Effector memory CD4-positive, alpha-beta T cell (primary cell): ENCODE measurements around the gene OLIG1.

ENCODE experiments used
- DNase-seq, 3 donors: peaks; one replicate each; pipeline ENCODE4 v3.0.0-alpha.2; 2020
- H3K27ac ChIP-seq: 2 replicates; pipeline ENCODE4 v1.7.0; 2013; ENCODE audit warnings: mild to moderate bottlenecking, low read length, moderate library complexity; ENCODE audit not compliant: insufficient read depth, poor library complexity, severe bottlenecking
- H3K27me3 ChIP-seq: replicated peaks from 2 replicates; pipeline ENCODE4 v1.7.0; 2013; ENCODE audit warnings: mild to moderate bottlenecking, low read length; ENCODE audit not compliant: insufficient read depth, control insufficient read depth, poor library complexity, severe bottlenecking
- H3K36me3 ChIP-seq: 2 replicates; pipeline ENCODE4 v1.7.0; 2013; ENCODE audit warnings: mild to moderate bottlenecking, low read length, moderate library complexity; ENCODE audit not compliant: control insufficient read depth, insufficient read depth
- H3K4me1 ChIP-seq: 2 replicates; pipeline ENCODE4 v1.7.0; 2013; ENCODE audit warnings: low read length, mild to moderate bottlenecking; ENCODE audit not compliant: control insufficient read depth, insufficient read depth, poor library complexity, severe bottlenecking
- H3K4me3 ChIP-seq: 2 replicates; pipeline ENCODE4 v1.7.0; 2013; ENCODE audit warnings: low read length, low read depth, mild to moderate bottlenecking; ENCODE audit not compliant: insufficient read depth, poor library complexity, severe bottlenecking
- H3K9me3 ChIP-seq: 2 replicates; pipeline ENCODE4 v1.7.0; 2013; ENCODE audit warnings: mild to moderate bottlenecking, low read length, moderate library complexity; ENCODE audit not compliant: control insufficient read depth

The OLIG1 gene

GRCh38 chr21:33088384-33088783 is 18.4 kb downstream of the OLIG1 start:
- Histone ChIP-seq H3K27ac (no peak overlapping the region), H3K27me3 (no peaks in the 10 kb centered on the region), H3K4me1 (no peaks in the 10 kb centered on the region), H3K36me3 (no peaks in the 10 kb centered on the region), H3K9me3 (no peaks in the 10 kb centered on the region), H3K4me3 (no peak overlapping the region)
- no peak for DNase-seq

DNA sequence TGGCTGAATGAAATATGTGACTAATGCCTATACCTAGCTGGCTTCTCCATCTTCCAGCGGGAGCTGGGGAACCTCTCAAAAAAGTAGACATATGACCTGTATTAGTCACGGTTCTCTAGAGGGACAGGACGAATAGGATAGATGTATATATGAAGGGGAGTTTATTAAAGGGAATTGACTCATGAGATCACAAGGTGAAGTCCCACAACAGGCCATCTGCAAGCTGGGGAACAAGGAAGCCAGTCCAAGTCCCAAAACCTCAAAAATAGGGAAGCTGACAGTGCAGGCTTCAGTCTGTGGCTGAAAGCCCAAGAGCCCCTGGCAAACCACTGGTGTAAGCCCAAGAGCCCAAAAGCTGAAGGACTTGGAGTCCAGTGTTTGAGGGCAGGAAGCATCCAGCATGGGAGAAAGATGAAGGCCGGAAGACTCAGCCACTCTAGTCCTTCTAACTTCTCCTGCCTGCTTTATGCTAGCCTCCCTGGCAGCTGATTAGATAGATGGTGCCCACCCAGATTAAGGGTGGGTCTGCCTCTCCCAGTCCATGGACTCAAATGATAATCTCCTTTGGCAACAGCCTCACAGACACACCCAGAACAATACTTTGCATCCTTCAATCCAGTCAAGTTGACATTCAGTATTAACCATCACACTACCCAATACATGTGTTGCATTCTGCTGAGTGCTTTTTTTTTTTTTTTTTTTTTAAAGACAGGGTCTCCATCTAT is 19.6 kb downstream of the OLIG1 start:
- no peaks in the 10 kb centered on the region for H3K9me3 ChIP-seq
- no peaks in the 10 kb centered on the region for H3K36me3 ChIP-seq
- no peaks in the 10 kb centered on the region for H3K27me3 ChIP-seq
- no peaks in the 10 kb centered on the region for H3K4me1 ChIP-seq
- no peak overlapping the region for H3K4me3 ChIP-seq
- no peak for DNase-seq
- H3K27ac ChIP-seq = no peak overlapping the region

GRCh38 chr21:33096426-33096825 is 26.5 kb downstream of the OLIG1 start:
- Histone ChIP-seq H3K9me3 (no peaks in the 10 kb centered on the region), H3K36me3 (no peaks in the 10 kb centered on the region), H3K27ac (no peak overlapping the region), H3K27me3 (no peaks in the 10 kb centered on the region), H3K4me3 (no peak overlapping the region), H3K4me1 (no peaks in the 10 kb centered on the region)
- no peak for DNase-seq

- Histone ChIP-seq H3K4me1 (no peaks in the 10 kb centered on the region), H3K27me3 (no peaks in the 10 kb centered on the region), H3K4me3 (no peak overlapping the region), H3K36me3 (no peaks in the 10 kb centered on the region), H3K9me3 (no peaks in the 10 kb centered on the region), H3K27ac (no peak overlapping the region)
- no peak for DNase-seq
Measured at GRCh38 chr21:33099131-33099530, 29.2 kb downstream of the OLIG1 start.

DNA sequence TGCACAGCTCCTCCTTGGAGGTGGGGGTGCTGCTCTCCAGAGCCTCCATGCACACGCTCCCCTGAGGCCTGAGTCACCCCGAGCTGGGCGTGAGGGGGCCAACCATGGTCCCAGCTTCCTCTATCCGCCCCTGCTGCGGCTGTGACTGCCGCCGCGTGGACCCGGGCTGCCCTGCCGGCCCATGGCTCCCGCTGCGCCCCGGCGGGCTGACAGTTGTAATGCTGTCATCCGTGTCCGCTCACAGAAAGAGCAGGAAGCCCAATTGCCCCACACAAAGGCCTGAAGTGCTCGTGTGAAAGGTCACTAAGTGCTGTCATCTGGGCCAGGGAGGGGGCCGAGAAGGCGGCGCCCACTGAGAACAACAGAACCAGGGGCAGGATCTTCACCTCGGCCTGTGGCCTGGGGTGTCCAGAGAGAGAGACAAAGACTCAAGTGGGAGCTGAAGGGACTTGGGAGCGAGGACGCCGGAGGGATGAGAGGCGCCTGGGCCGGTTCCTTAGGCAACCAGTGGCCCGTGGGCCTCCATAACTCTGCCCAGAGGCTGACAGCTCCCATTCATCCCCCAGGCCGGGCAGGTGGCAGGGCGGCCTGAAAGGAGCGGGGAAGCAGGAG is 31.5 kb downstream of the OLIG1 start:
- no peaks in the 10 kb centered on the region for H3K9me3 ChIP-seq
- no peaks in the 10 kb centered on the region for H3K36me3 ChIP-seq
- H3K4me1 ChIP-seq = no peaks in the 10 kb centered on the region
- H3K4me3 ChIP-seq = no peak overlapping the region
- DNase-seq = no peak
- H3K27ac ChIP-seq = no peak overlapping the region
- H3K27me3 ChIP-seq = no peaks in the 10 kb centered on the region

GRCh38 chr21:33105088-33105487 is 35.1 kb downstream of the OLIG1 start:
- Histone ChIP-seq H3K36me3 (no peaks in the 10 kb centered on the region), H3K27ac (no peak overlapping the region), H3K27me3 (no peaks in the 10 kb centered on the region), H3K4me1 (peaks cover 5% of the 10 kb centered on the region), H3K9me3 (no peaks in the 10 kb centered on the region), H3K4me3 (no peak overlapping the region)
- DNase-seq = no peak

GRCh38 chr21:33108228-33108627 is 38.3 kb downstream of the OLIG1 start:
- H3K36me3 ChIP-seq = no peaks in the 10 kb centered on the region
- peaks cover 5% of the 10 kb centered on the region for H3K4me1 ChIP-seq
- peaks cover 6% of the 10 kb centered on the region for H3K27me3 ChIP-seq
- H3K9me3 ChIP-seq = no peaks in the 10 kb centered on the region
- no peak for DNase-seq
- no peak overlapping the region for H3K27ac ChIP-seq
- H3K4me3 ChIP-seq = no peak overlapping the region

GRCh38 chr21:33109574-33110339 is 39.8 kb downstream of the OLIG1 start:
- peaks cover 5% of the 10 kb centered on the region for H3K4me1 ChIP-seq
- H3K27ac ChIP-seq = no peak overlapping the region
- no peaks in the 10 kb centered on the region for H3K9me3 ChIP-seq
- no peak for DNase-seq
- H3K27me3 ChIP-seq = peaks cover 6% of the 10 kb centered on the region
- H3K36me3 ChIP-seq = no peaks in the 10 kb centered on the region
- no peak overlapping the region for H3K4me3 ChIP-seq

DNA sequence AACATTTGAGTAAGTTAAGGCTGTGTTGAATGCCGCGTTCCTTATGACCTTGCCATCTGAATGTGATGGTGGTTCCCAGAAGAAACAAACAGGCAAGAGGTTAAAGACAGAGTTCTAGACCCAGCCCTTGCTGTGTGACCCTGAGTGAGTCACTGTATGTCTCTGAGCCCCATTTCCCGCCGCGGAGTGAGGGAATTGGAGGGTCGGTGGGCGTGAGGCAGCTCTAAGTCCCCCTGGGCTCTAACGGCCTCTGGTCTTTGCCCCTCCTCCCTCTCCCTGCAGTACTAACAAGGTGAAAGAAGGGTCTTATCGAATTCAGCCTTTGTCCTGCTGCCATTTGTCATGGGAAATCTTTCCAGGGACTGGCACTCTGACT is 40.4 kb downstream of the OLIG1 start:
- H3K27me3 ChIP-seq = peaks cover 6% of the 10 kb centered on the region
- H3K4me3 ChIP-seq = no peak overlapping the region
- peaks cover 5% of the 10 kb centered on the region for H3K4me1 ChIP-seq

DNA sequence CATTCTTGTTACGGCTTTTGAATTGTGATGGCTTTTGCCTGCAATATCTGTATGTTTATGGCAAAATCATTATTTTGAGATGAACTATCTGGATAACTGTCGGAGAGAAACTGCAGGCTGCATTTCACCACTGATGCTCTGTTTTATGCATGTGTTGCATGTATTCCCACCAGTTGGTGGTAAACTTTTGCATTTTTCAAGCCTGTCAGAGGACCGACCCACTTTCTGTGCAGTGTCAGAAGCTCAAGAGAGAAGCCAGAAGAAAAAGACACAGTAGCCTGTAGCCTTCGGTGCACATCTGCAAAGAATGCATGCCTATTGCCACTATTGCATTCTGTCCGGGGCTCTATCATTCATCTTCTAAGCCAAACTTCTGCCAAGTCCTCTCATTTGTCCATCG is 41.6 kb downstream of the OLIG1 start:
- Histone ChIP-seq H3K4me3 (no peak overlapping the region), H3K4me1 (peaks cover 16% of the 10 kb centered on the region), H3K27ac (no peak overlapping the region), H3K9me3 (no peaks in the 10 kb centered on the region), H3K27me3 (peaks cover 6% of the 10 kb centered on the region), H3K36me3 (no peaks in the 10 kb centered on the region)
- DNase-seq = no peak

More for the DNA sequence above, 40.4 kb downstream of the OLIG1 start:
- Histone ChIP-seq H3K27ac (no peak overlapping the region), H3K36me3 (no peaks in the 10 kb centered on the region), H3K9me3 (no peaks in the 10 kb centered on the region)
- DNase-seq = no peak
